Activated T-helper 2 cell treated with anti-CD3 and anti-CD28 coated beads, Interferon-gamma antibody, Interleukin-2, Interleukin-4, amounts not matched to agents 10 μg/mL and 5 μg/mL and 100 μg/mL, durations not matched to agents 14 hours and 24 hours and 36 hours (primary cell): ENCODE measurements around the gene SLC12A1. TPM values are rescaled to one million over a fixed set of nuclear protein-coding genes. Genes with fewer than 3 reads are reported as not detected.

ENCODE experiments used
- DNase-seq: peaks from one replicate; pipeline ENCODE4 v3.0.0; 2021; ENCODE audit warnings: low spot score
- H3K27ac Mint-ChIP-seq: one replicate; pipeline ENCODE4 v1.8.0; 2021; ENCODE audit warnings: mixed read lengths
- H3K27me3 Mint-ChIP-seq: one replicate; pipeline ENCODE4 v1.8.0; 2021; ENCODE audit warnings: low read depth, mixed read lengths
- H3K36me3 Mint-ChIP-seq: one replicate; pipeline ENCODE4 v1.8.0; 2021; ENCODE audit warnings: low read depth, mixed read lengths
- H3K4me1 Mint-ChIP-seq: one replicate; pipeline ENCODE4 v1.8.0; 2021; ENCODE audit warnings: low read depth, mixed read lengths
- H3K4me3 Mint-ChIP-seq: one replicate; pipeline ENCODE4 v1.8.0; 2021; ENCODE audit warnings: low read depth, mild to moderate bottlenecking, moderate library complexity, mixed read lengths
- H3K9me3 Mint-ChIP-seq: one replicate; pipeline ENCODE4 v1.8.0; 2021; ENCODE audit warnings: mixed read lengths
- intact Hi-C: fragments of 100-400 bp; cut with micrococcal nuclease; formaldehyde crosslinking; loops from one replicate; pipeline ENCODE4 v1.15.1; 2023
- total RNA-seq: library from RNA; stranded (reverse); gene quantifications from 2 replicates; pipeline ENCODE4 v1.2.3, GENCODE V29; 2022

SLC12A1 gene
- total RNA-seq, 1 donor from 2014 or later: not detected

GRCh38 chr15:48292458-48292857 lies 86.4 kb downstream of the SLC12A1 start:
- no peak for DNase-seq
- intact Hi-C loops: no loop called here

GRCh38 chr15:48297668-48298067 lies 91.6 kb downstream of the SLC12A1 start:
- DNase-seq: no peak
- H3K4me1 Mint-ChIP-seq: no peaks in the 10 kb centered on the region
- intact Hi-C loops: no loop called here
- peaks cover 9% of the 10 kb centered on the region for H3K27me3 Mint-ChIP-seq
- no peak overlapping the region for H3K27ac Mint-ChIP-seq
- H3K4me3 Mint-ChIP-seq: no peak overlapping the region
- no peaks in the 10 kb centered on the region for H3K36me3 Mint-ChIP-seq
- H3K9me3 Mint-ChIP-seq: no peaks in the 10 kb centered on the region

More at GRCh38 chr15:48292458-48292857, 86.4 kb downstream of the SLC12A1 start:
- no peak overlapping the region for H3K27ac Mint-ChIP-seq
- no peaks in the 10 kb centered on the region for H3K4me1 Mint-ChIP-seq
- peaks cover 6% of the 10 kb centered on the region for H3K27me3 Mint-ChIP-seq
- no peaks in the 10 kb centered on the region for H3K9me3 Mint-ChIP-seq
- no peak overlapping the region for H3K4me3 Mint-ChIP-seq
- no peaks in the 10 kb centered on the region for H3K36me3 Mint-ChIP-seq

- Mint-ChIP-seq H3K27ac (no peak overlapping the region), H3K36me3 (no peaks in the 10 kb centered on the region), H3K4me3 (no peak overlapping the region), H3K9me3 (no peaks in the 10 kb centered on the region), H3K4me1 (no peaks in the 10 kb centered on the region), H3K27me3 (peaks cover 9% of the 10 kb centered on the region)
- DNase-seq: no peak
- intact Hi-C loops: no loop called here
Observed at GRCh38 chr15:48298914-48299313, 92.8 kb downstream of the SLC12A1 start.

GRCh38 chr15:48300038-48300437 lies 93.9 kb downstream of the SLC12A1 start:
- Mint-ChIP-seq H3K27ac (no peak overlapping the region), H3K36me3 (no peaks in the 10 kb centered on the region), H3K9me3 (no peaks in the 10 kb centered on the region), H3K27me3 (peaks cover 10% of the 10 kb centered on the region), H3K4me1 (no peaks in the 10 kb centered on the region), H3K4me3 (no peak overlapping the region)
- intact Hi-C loops: no loop called here
- no peak for DNase-seq

- Mint-ChIP-seq H3K4me3 (no peak overlapping the region), H3K27ac (no peak overlapping the region), H3K27me3 (peaks cover 14% of the 10 kb centered on the region), H3K4me1 (no peaks in the 10 kb centered on the region), H3K36me3 (no peaks in the 10 kb centered on the region), H3K9me3 (no peaks in the 10 kb centered on the region)
- intact Hi-C loops: no loop called here
- DNase-seq: no peak
Observed at GRCh38 chr15:48304398-48304797, 98.3 kb downstream of the SLC12A1 start.

GRCh38 chr15:48306639-48307038 lies 100.5 kb downstream of the SLC12A1 start:
- intact Hi-C loops: no loop called here
- H3K9me3 Mint-ChIP-seq: no peaks in the 10 kb centered on the region
- no peak overlapping the region for H3K4me3 Mint-ChIP-seq
- H3K27me3 Mint-ChIP-seq: peaks cover 14% of the 10 kb centered on the region
- H3K4me1 Mint-ChIP-seq: no peaks in the 10 kb centered on the region
- no peak overlapping the region for H3K27ac Mint-ChIP-seq
- DNase-seq: no peak
- no peaks in the 10 kb centered on the region for H3K36me3 Mint-ChIP-seq

GRCh38 chr15:48307586-48307985 lies 101.5 kb downstream of the SLC12A1 start:
- Mint-ChIP-seq H3K36me3 (no peaks in the 10 kb centered on the region), H3K27ac (no peak overlapping the region), H3K4me1 (no peaks in the 10 kb centered on the region), H3K27me3 (peaks cover 14% of the 10 kb centered on the region), H3K4me3 (no peak overlapping the region), H3K9me3 (no peaks in the 10 kb centered on the region)
- no peak for DNase-seq
- intact Hi-C loops: no loop called here

GRCh38 chr15:48309740-48310139 lies 103.6 kb downstream of the SLC12A1 start:
- Mint-ChIP-seq H3K9me3 (no peaks in the 10 kb centered on the region), H3K27ac (no peak overlapping the region), H3K36me3 (no peaks in the 10 kb centered on the region), H3K4me3 (no peak overlapping the region), H3K27me3 (peaks cover 13% of the 10 kb centered on the region), H3K4me1 (no peaks in the 10 kb centered on the region)
- DNase-seq: no peak
- intact Hi-C loops: no loop called here

- intact Hi-C loops: no loop called here
- no peaks in the 10 kb centered on the region for H3K36me3 Mint-ChIP-seq
- H3K27ac Mint-ChIP-seq: no peak overlapping the region
- peaks cover 2% of the 10 kb centered on the region for H3K27me3 Mint-ChIP-seq
- H3K4me1 Mint-ChIP-seq: no peaks in the 10 kb centered on the region
- no peak overlapping the region for H3K4me3 Mint-ChIP-seq
- H3K9me3 Mint-ChIP-seq: no peaks in the 10 kb centered on the region
- DNase-seq: no peak
Observed at GRCh38 chr15:48313216-48313615, 107.1 kb downstream of the SLC12A1 start.

GRCh38 chr15:48315041-48315440 lies 108.9 kb downstream of the SLC12A1 start:
- Mint-ChIP-seq H3K9me3 (no peaks in the 10 kb centered on the region), H3K4me1 (no peaks in the 10 kb centered on the region), H3K4me3 (no peak overlapping the region), H3K27me3 (no peaks in the 10 kb centered on the region), H3K27ac (no peak overlapping the region), H3K36me3 (no peaks in the 10 kb centered on the region)
- intact Hi-C loops: no loop called here
- DNase-seq: no peak

- intact Hi-C loops: no loop called here
- no peaks in the 10 kb centered on the region for H3K4me1 Mint-ChIP-seq
- no peaks in the 10 kb centered on the region for H3K27me3 Mint-ChIP-seq
- no peaks in the 10 kb centered on the region for H3K36me3 Mint-ChIP-seq
- H3K4me3 Mint-ChIP-seq: no peak overlapping the region
- no peak for DNase-seq
- H3K9me3 Mint-ChIP-seq: no peaks in the 10 kb centered on the region
- H3K27ac Mint-ChIP-seq: no peak overlapping the region
Observed at GRCh38 chr15:48317221-48317620, 111.1 kb downstream of the SLC12A1 start.

- Mint-ChIP-seq H3K4me1 (no peaks in the 10 kb centered on the region), H3K4me3 (no peak overlapping the region), H3K36me3 (no peaks in the 10 kb centered on the region), H3K27me3 (no peaks in the 10 kb centered on the region), H3K27ac (no peak overlapping the region), H3K9me3 (no peaks in the 10 kb centered on the region)
- intact Hi-C loops: no loop called here
- DNase-seq: no peak
Observed at GRCh38 chr15:48318131-48318530, 112.0 kb downstream of the SLC12A1 start.

GRCh38 chr15:48323294-48323693 lies 117.2 kb downstream of the SLC12A1 start:
- no peak for DNase-seq
- no peak overlapping the region for H3K27ac Mint-ChIP-seq

GRCh38 chr15:48324949-48325348 lies 118.8 kb downstream of the SLC12A1 start:
- H3K4me1 Mint-ChIP-seq: peaks cover 4% of the 10 kb centered on the region
- H3K9me3 Mint-ChIP-seq: no peaks in the 10 kb centered on the region
- intact Hi-C loops: no loop called here
- no peaks in the 10 kb centered on the region for H3K27me3 Mint-ChIP-seq
- H3K27ac Mint-ChIP-seq: no peak overlapping the region
- DNase-seq: no peak
- no peak overlapping the region for H3K4me3 Mint-ChIP-seq
- H3K36me3 Mint-ChIP-seq: peaks cover 7% of the 10 kb centered on the region

More at GRCh38 chr15:48323294-48323693, 117.2 kb downstream of the SLC12A1 start:
- peaks cover 2% of the 10 kb centered on the region for H3K4me1 Mint-ChIP-seq
- H3K36me3 Mint-ChIP-seq: peaks cover 6% of the 10 kb centered on the region
- H3K27me3 Mint-ChIP-seq: no peaks in the 10 kb centered on the region
- intact Hi-C loops: no loop called here
- H3K4me3 Mint-ChIP-seq: no peak overlapping the region
- no peaks in the 10 kb centered on the region for H3K9me3 Mint-ChIP-seq
